NB4 (cell line): Measurements from ENCODE around the gene EPS15.

Experiments used
- DNase-seq: peaks from one replicate; pipeline ENCODE4 v3.0.0; 2010; ENCODE audit warnings: low read depth
- H3K4me3 ChIP-seq: one replicate; pipeline ENCODE4 v1.5.1; 2011; ENCODE audit warnings: mild to moderate bottlenecking, low read depth, low read length, moderate library complexity
- MYC ChIP-seq: IDR thresholded peaks from 2 replicates; pipeline ENCODE4 v1.6.1; 2011; ENCODE audit warnings: low read depth, low read length
- POLR2A ChIP-seq: IDR thresholded peaks from 2 replicates; pipeline ENCODE4 v1.6.1; 2011; ENCODE audit warnings: mild to moderate bottlenecking; ENCODE audit not compliant: insufficient read length; ENCODE audit errors: extremely low read depth
- TF ChIP-seq, protein P1 (sequence below): IDR thresholded peaks from one replicate; pipeline ENCODE4 v1.5.1; 2012; ENCODE audit warnings: low read depth, low read length
- TF ChIP-seq, protein P2 (sequence below): IDR thresholded peaks from 2 replicates; pipeline ENCODE4 v1.6.1; 2011; ENCODE audit warnings: low read depth, low read length

The EPS15 gene

DNA sequence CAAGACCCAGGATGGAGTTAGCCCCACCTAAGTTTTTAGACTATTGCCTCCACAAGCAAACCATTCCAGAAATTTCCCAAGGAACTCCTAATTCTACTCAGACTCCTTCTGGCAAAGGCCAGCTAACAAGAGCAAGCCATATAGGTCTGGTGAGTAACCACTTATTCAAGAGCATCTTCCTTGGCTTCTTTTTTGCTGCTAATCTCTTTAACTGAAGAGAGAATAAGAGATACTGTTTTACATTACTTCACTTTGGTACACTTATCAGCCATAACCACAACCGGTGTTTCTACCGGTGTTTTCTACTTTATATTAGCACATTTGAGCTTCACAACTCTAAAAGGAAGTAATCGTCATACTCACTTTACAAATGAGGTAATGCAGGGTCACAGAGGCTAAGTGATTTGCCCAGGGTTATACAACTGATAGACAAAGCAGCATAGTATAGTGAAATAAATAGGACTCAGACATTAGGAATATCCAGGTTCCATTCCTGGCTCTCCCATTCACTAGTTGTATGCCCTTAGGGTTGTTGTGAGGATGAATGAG is 1.7 kb upstream of the EPS15 start:
- no peak overlapping the region for H3K4me3 ChIP-seq
- TF ChIP-seq MYC (no peak), POLR2A (no peak)
- TF ChIP-seq, protein P1, sequence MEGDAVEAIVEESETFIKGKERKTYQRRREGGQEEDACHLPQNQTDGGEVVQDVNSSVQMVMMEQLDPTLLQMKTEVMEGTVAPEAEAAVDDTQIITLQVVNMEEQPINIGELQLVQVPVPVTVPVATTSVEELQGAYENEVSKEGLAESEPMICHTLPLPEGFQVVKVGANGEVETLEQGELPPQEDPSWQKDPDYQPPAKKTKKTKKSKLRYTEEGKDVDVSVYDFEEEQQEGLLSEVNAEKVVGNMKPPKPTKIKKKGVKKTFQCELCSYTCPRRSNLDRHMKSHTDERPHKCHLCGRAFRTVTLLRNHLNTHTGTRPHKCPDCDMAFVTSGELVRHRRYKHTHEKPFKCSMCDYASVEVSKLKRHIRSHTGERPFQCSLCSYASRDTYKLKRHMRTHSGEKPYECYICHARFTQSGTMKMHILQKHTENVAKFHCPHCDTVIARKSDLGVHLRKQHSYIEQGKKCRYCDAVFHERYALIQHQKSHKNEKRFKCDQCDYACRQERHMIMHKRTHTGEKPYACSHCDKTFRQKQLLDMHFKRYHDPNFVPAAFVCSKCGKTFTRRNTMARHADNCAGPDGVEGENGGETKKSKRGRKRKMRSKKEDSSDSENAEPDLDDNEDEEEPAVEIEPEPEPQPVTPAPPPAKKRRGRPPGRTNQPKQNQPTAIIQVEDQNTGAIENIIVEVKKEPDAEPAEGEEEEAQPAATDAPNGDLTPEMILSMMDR = no peak
- TF ChIP-seq, protein P2, sequence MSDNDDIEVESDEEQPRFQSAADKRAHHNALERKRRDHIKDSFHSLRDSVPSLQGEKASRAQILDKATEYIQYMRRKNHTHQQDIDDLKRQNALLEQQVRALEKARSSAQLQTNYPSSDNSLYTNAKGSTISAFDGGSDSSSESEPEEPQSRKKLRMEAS = no peak
- peak; percentile 15 for DNase-seq

DNA sequence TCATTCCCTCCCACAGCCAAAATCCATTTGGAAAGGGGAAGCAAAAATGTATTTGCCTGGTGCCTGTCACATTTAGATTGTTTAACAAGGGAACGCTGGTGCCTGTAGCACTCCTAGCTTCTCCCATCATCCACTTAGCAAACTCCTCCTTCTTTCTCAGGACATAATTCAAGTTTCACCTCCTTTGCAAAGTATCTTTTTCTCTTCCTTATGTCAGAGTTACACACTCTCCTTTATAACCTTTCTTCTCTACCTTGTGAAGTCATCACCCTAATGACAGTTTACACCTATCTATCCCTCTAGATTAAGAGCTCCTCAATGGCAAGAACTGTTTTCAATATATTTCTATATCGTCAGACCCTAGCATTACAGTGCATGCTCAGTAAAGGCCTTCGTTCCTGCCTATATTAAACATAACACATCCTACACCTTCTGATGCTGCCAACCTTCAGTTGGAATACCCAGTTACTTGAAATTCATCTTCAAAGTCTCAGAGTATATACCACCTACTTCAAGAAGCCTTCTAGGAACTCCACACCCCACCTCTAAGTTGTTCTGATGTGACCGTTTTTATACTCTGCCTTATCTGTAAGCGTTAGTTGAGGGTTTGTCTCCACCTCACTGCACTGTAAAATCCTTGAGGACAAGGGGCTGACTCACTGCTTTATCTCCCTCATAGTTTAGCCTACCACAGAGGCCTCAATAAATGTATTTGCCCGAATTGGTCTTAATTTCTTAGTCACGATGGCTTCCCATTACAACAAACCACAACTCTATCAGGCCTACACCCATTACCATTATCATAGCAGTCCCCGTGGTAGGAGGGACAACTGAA is 1.0 kb upstream of the EPS15 start:
- TF ChIP-seq, protein P2 = no peak
- TF ChIP-seq MYC = no peak
- no peak for TF ChIP-seq POLR2A
- TF ChIP-seq, protein P1 = no peak
- H3K4me3 ChIP-seq = no peak overlapping the region
- DNase-seq = no peak

DNA sequence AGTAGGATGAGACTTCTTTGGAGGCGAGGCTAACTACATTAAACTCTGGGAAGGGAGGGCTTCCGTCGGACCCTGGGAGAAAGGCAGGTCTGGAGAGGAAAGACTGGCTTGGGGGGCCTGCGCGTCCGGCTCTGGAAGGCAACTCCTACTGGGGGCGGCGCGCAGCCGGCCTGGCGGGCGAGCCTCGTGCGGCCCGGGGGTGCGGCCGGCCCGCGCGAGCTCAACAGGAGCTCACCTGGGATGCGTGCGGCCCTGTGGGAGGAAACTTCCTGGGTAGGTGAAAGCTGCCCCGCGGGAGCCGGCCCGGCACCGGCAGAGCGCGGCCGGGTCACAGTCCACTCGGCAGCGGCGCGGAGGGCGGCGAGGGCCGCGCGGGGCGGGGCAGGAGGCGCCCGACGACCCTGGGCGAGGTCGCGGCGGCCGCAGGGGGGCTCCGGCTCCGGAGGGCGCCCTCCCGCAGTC is 449 bp downstream of the EPS15 start:
- peak overlapping the region; percentile 80 for H3K4me3 ChIP-seq
- TF ChIP-seq, protein P2 = no peak; the same call in 1 of the 2 replicates
- TF ChIP-seq MYC (no peak), POLR2A (no peak)
- TF ChIP-seq, protein P1 = no peak

DNA sequence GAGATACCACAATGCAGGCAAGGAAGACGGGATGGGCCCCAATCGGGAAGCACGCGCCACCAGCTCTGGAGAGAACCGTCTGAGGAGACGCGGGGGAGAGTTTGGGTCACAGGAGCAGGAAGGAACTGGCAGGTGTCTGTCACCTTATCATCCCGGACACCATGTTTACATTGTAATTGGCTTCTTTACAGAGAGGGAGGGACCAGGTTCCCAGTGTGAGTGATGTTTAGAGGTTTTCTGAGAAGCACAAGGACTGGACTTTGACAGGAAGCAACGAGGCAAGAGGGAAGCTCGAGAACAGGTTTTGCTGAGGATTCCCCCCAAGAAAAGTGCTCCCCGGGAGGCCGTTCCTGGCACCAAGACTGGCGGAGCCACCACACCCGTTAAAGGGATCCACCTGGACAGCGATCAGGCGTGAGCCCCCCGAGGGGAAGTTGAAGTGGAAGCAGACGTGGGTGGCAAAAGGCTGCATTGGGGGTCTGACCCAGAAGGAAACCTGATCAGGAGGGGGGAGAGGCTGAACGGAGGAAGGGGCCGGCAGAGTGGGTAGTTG is 957 bp downstream of the EPS15 start:
- no peak for TF ChIP-seq MYC
- TF ChIP-seq, protein P2 = no peak; the same call in 1 of the 2 replicates
- TF ChIP-seq, protein P1 = no peak
- no peak for TF ChIP-seq POLR2A
- H3K4me3 ChIP-seq = peak overlapping the region; percentile 80
- peak; percentile 63 for DNase-seq

More for the DNA sequence above, 449 bp downstream of the EPS15 start:
- DNase-seq = peak; percentile 49

DNA sequence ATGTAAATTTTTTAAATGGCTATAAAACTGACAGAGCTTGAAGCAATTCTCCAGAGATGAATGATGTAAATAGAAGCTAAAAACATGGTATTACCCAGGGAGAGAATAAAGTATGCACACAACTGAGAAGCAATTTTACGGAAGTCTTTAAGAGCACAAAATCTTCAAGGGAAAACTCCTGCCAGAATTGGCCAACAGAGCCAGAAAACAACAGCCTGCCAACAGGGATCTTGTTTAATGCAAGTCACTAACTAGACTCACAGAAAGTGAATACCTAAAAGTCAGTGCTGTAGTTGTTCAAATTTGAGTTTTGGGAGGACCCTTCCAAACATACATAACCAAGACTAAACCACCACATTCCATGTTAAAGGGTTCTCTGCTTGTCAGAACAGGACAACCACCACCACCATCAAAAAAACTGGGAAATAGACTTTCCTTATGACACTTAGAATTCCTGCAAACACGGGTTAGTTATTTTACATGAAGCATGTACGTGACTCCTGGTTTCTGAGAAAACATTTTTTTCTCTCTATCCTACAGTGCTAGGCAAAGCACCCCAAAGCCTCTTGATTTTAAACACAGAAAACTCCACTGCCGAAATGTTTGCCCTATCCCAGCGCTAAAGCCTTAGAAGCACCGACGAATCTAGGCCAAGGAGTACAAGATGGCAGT is 1.6 kb downstream of the EPS15 start:
- H3K4me3 ChIP-seq = peak overlapping the region; percentile 80
- DNase-seq = peak; percentile 39
- TF ChIP-seq, protein P1 = no peak
- no peak for TF ChIP-seq POLR2A
- TF ChIP-seq, protein P2 = no peak
- no peak for TF ChIP-seq MYC
